ENCODE data around the gene FBXL20.
"Not testable (repeated sequence)": the region's sequence is repeated elsewhere in the genome, so short reads cannot be mapped to it uniquely, and the experiment has no call there.

The FBXL20 gene

GRCh38 chr17:39385040-39385439 is 16.4 kb downstream of the FBXL20 start:
- no peak overlapping the region for H3K4me3 ChIP-seq (ENCODE audit: low read length)
- TF ChIP-seq CTCF (conservative IDR thresholded peaks at IDR 0.05; ENCODE audit: low read length): no peak
- no peak for DNase-seq (ENCODE audit: low read depth)

- no peak for TF ChIP-seq CTCF (conservative IDR thresholded peaks at IDR 0.05; ENCODE audit: low read length)
- H3K4me3 ChIP-seq (ENCODE audit: low read length): no peak overlapping the region
- DNase-seq (ENCODE audit: low read depth): no peak
Observed at GRCh38 chr17:39380144-39380543, 21.3 kb downstream of the FBXL20 start.

GRCh38 chr17:39376434-39376833 is 25.0 kb downstream of the FBXL20 start:
- H3K4me3 ChIP-seq (ENCODE audit: low read length): no peak overlapping the region
- peak; percentile 5 for DNase-seq (ENCODE audit: low read depth)
- no peak for TF ChIP-seq CTCF (conservative IDR thresholded peaks at IDR 0.05; ENCODE audit: low read length)

- H3K4me3 ChIP-seq (ENCODE audit: low read length); DNase-seq (ENCODE audit: low read depth): not testable (repeated sequence)
Observed at GRCh38 chr17:39367805-39368204, 33.6 kb downstream of the FBXL20 start.

- H3K4me3 ChIP-seq (ENCODE audit: low read length): peak overlapping the region; percentile 41
- DNase-seq (ENCODE audit: low read depth): no peak
- TF ChIP-seq CTCF (conservative IDR thresholded peaks at IDR 0.05; ENCODE audit: low read length): no peak
Observed at GRCh38 chr17:39365872-39366271, 35.6 kb downstream of the FBXL20 start.

- peak; percentile 82 for DNase-seq (ENCODE audit: low read depth)
- peak overlapping the region; percentile 41; the same call in 1 of the 2 replicates for H3K4me3 ChIP-seq (ENCODE audit: low read length)
- no peak for TF ChIP-seq CTCF (conservative IDR thresholded peaks at IDR 0.05; ENCODE audit: low read length)
Observed at GRCh38 chr17:39365242-39365641, 36.2 kb downstream of the FBXL20 start.

GRCh38 chr17:39364236-39365025 is 37.0 kb downstream of the FBXL20 start:
- TF ChIP-seq CTCF (conservative IDR thresholded peaks at IDR 0.05; ENCODE audit: low read length): no peak
- peak; percentile 15 for DNase-seq (ENCODE audit: low read depth)
- H3K4me3 ChIP-seq (ENCODE audit: low read length): no peak overlapping the region

Data from AG10803 (cell line).